HFFc6 (cell line): ENCODE measurements around the gene MARCHF10. TPM values are rescaled to one million over a fixed set of nuclear protein-coding genes. Genes with fewer than 3 reads are reported as not detected.

ENCODE experiments used
- DNase-seq: peaks from one replicate; pipeline ENCODE4 v3.0.0-alpha.2; 2018
- H3K27ac Mint-ChIP-seq: 2 replicates; pipeline ENCODE4 v1.8.0; 2020; ENCODE audit warnings: mild to moderate bottlenecking, mixed read lengths
- H3K27me3 Mint-ChIP-seq: 2 replicates; pipeline ENCODE4 v1.8.0; 2021; ENCODE audit warnings: mild to moderate bottlenecking, moderate library complexity, mixed read lengths; ENCODE audit not compliant: insufficient read depth
- H3K36me3 Mint-ChIP-seq: 2 replicates; pipeline ENCODE4 v1.8.0; 2021; ENCODE audit warnings: low read depth, mixed read lengths
- H3K4me1 Mint-ChIP-seq: 2 replicates; pipeline ENCODE4 v1.8.0; 2020; ENCODE audit warnings: low read depth, mixed read lengths
- H3K4me3 Mint-ChIP-seq: 2 replicates; pipeline ENCODE4 v1.8.0; 2020; ENCODE audit warnings: mild to moderate bottlenecking, moderate library complexity, mixed read lengths
- H3K9me3 Mint-ChIP-seq: 2 replicates; pipeline ENCODE4 v1.8.0; 2020; ENCODE audit warnings: mild to moderate bottlenecking, mixed read lengths
- CTCF ChIP-seq: fragments of 200-600 bp; sonication (generic); IDR thresholded peaks from 2 replicates; pipeline ENCODE4 v1.5.0; 2021; ENCODE audit warnings: antibody characterized with exemption, mild to moderate bottlenecking
- total RNA-seq, 6 experiments: library from RNA; stranded (reverse); fragmentation: NEBNext Ultra II Directional; extraction: Animal tissue kit (Norgen Biotek cat#: 25700); gene quantifications; 2 replicates in 1 of 6; 3 replicates in 5 of 6; pipeline ENCODE4 v1.2.3, GENCODE V29; 2021

MARCHF10 gene
- total RNA-seq, 6 experiments from 2014 or later, result 0.46 to 1.5 (median 0.89) TPM

- no peak for DNase-seq
- no peak overlapping the region for H3K4me3 Mint-ChIP-seq
- no peaks in the 10 kb centered on the region; the same call in 1 of the 2 replicates for H3K27me3 Mint-ChIP-seq
- peaks cover 27% of the 10 kb centered on the region for H3K36me3 Mint-ChIP-seq
- no peaks in the 10 kb centered on the region for H3K9me3 Mint-ChIP-seq
- TF ChIP-seq CTCF, result no peak
- H3K4me1 Mint-ChIP-seq, result peaks cover 36% of the 10 kb centered on the region
- H3K27ac Mint-ChIP-seq, result no peak overlapping the region
Measured at GRCh38 chr17:62666801-62667591, 141.1 kb downstream of the MARCHF10 start.

- no peak for DNase-seq
- no peak for TF ChIP-seq CTCF
- Mint-ChIP-seq H3K4me1 (peaks cover 39% of the 10 kb centered on the region), H3K4me3 (no peak overlapping the region), H3K36me3 (peaks cover 29% of the 10 kb centered on the region), H3K27ac (no peak overlapping the region), H3K9me3 (peaks cover 3% of the 10 kb centered on the region; the same call in 1 of the 2 replicates), H3K27me3 (no peaks in the 10 kb centered on the region; the same call in 1 of the 2 replicates)
Measured at GRCh38 chr17:62666061-62666800, 141.9 kb downstream of the MARCHF10 start.

- no peaks in the 10 kb centered on the region; the same call in 1 of the 2 replicates for H3K27me3 Mint-ChIP-seq
- peaks cover 35% of the 10 kb centered on the region for H3K36me3 Mint-ChIP-seq
- no peak overlapping the region for H3K27ac Mint-ChIP-seq
- no peak overlapping the region for H3K4me3 Mint-ChIP-seq
- no peak for DNase-seq
- peaks cover 3% of the 10 kb centered on the region for H3K9me3 Mint-ChIP-seq
- TF ChIP-seq CTCF, result no peak
- H3K4me1 Mint-ChIP-seq, result peaks cover 45% of the 10 kb centered on the region
Measured at GRCh38 chr17:62665599-62665998, 142.5 kb downstream of the MARCHF10 start.

- Mint-ChIP-seq H3K27ac (no peak overlapping the region), H3K4me1 (peaks cover 51% of the 10 kb centered on the region), H3K36me3 (peaks cover 45% of the 10 kb centered on the region), H3K9me3 (peaks cover 3% of the 10 kb centered on the region), H3K27me3 (no peaks in the 10 kb centered on the region; the same call in 1 of the 2 replicates), H3K4me3 (no peak overlapping the region)
- DNase-seq, result no peak
- TF ChIP-seq CTCF, result no peak
Measured at GRCh38 chr17:62664336-62665120, 143.6 kb downstream of the MARCHF10 start.

- Mint-ChIP-seq H3K27me3 (no peaks in the 10 kb centered on the region; the same call in 1 of the 2 replicates), H3K4me1 (peaks cover 52% of the 10 kb centered on the region), H3K9me3 (peaks cover 3% of the 10 kb centered on the region), H3K36me3 (peaks cover 48% of the 10 kb centered on the region), H3K4me3 (no peak overlapping the region), H3K27ac (peak overlapping the region; percentile 42)
- no peak for TF ChIP-seq CTCF
- no peak for DNase-seq
Measured at GRCh38 chr17:62663304-62663703, 144.8 kb downstream of the MARCHF10 start.
